K562 (cell line): Measurements from ENCODE around the gene SOCS3. TPM values are rescaled to one million over a fixed set of nuclear protein-coding genes. Genes with fewer than 3 reads are reported as not detected.

Experiments used
- ARID1B ChIP-seq: fragments of 450-650 bp; IDR thresholded peaks from 2 replicates; pipeline ENCODE4 v1.6.1; 2016; ENCODE audit warnings: antibody characterized with exemption, mild to moderate bottlenecking, inconsistent platforms
- ATF7 ChIP-seq: fragments of 450-650 bp; IDR thresholded peaks from 2 replicates; pipeline ENCODE4 v1.7.1; 2014; ENCODE audit warnings: mild to moderate bottlenecking, moderate library complexity
- C11orf30 ChIP-seq: fragments of 450-650 bp; IDR thresholded peaks from 2 replicates; pipeline ENCODE4 v1.6.1; 2016; ENCODE audit warnings: low read depth, mild to moderate bottlenecking
- HMGN3 ChIP-seq: IDR thresholded peaks from 2 replicates; pipeline ENCODE4 v1.6.1; 2011; ENCODE audit warnings: borderline replicate concordance, low read depth, mild to moderate bottlenecking, mixed read lengths, low read length; ENCODE audit not compliant: insufficient read length; ENCODE audit errors: extremely low read depth
- IRF2 ChIP-seq: sonication (generic); formaldehyde crosslinking; IDR thresholded peaks from 2 replicates; pipeline ENCODE4 v1.8.1; 2022; ENCODE audit warnings: mild to moderate bottlenecking, missing genetic modification reagents
- PATZ1 ChIP-seq: fragments of 250-450 bp; sonication (Bioruptor Pico); IDR thresholded peaks from 2 replicates; pipeline ENCODE4 v1.5.0; 2020; ENCODE audit warnings: mild to moderate bottlenecking, borderline replicate concordance
- SIN3B ChIP-seq: fragments of 450-650 bp; IDR thresholded peaks from 2 replicates; pipeline ENCODE4 v1.6.1; 2017; ENCODE audit warnings: low read depth, mild to moderate bottlenecking, moderate library complexity
- XRCC4 ChIP-seq: IDR thresholded peaks from one replicate; pipeline ENCODE4 v1.6.1; 2011; ENCODE audit not compliant: insufficient read depth, insufficient read length; ENCODE audit errors: extremely low read depth
- ZBTB40 ChIP-seq, 2 experiments: fragments of 450-650 bp in 1 of 2; sonication (generic) in 1 of 2; formaldehyde crosslinking in 1 of 2; IDR thresholded peaks; 2 replicates each; pipeline versions ENCODE4 v1.7.1 to v1.9.0; 2016 to 2022; ENCODE audit warnings: inconsistent platforms in 1 of 2, mild to moderate bottlenecking in 1 of 2, missing genetic modification reagents in 1 of 2
- ZBTB5 ChIP-seq: fragments of 450-650 bp; IDR thresholded peaks from 2 replicates; pipeline ENCODE4 v1.6.1; 2017; ENCODE audit warnings: antibody characterized with exemption
- ZNF165 ChIP-seq: fragments of 250-450 bp; sonication (Bioruptor Pico); IDR thresholded peaks from 2 replicates; pipeline ENCODE4 v1.4.0; 2020; ENCODE audit warnings: borderline replicate concordance
- ZNF57 ChIP-seq: fragments of 450-650 bp; formaldehyde crosslinking; IDR thresholded peaks from 2 replicates; pipeline ENCODE4 v1.4.0; 2020; ENCODE audit warnings: mild to moderate bottlenecking, moderate library complexity
- ZNF766 ChIP-seq: fragments of 200-800 bp; sonication (Bioruptor generic); conservative IDR thresholded peaks from 2 replicates; pipeline ENCODE4 v1.6.1; 2016; ENCODE audit warnings: missing genetic modification characterization, missing compliant biosample characterization
- ZNF830 ChIP-seq: fragments of 250-450 bp; sonication (Bioruptor Pico); IDR thresholded peaks from 2 replicates; pipeline ENCODE4 v1.5.0; 2021; ENCODE audit warnings: mild to moderate bottlenecking
- polyA plus RNA-seq, 8 experiments: library from polyadenylated mRNA; depleted of rRNA in 4 of 8; stranded (reverse) in 5 of 8; unstranded in 3 of 8; fragments of >200 nt; fragmentation: Nextera tagmentation in 2 of 8; fragmentation: Illumina TruSeq in 1 of 8; extraction: Ambion mirVana in 2 of 8; extraction: Trizol in 1 of 8; gene quantifications; 2 replicates each; pipeline versions ENCODE4 v1.2.1 to v1.2.3, GENCODE V29; 2011 to 2014; ENCODE audit warnings: inconsistent platforms in 1 of 8, missing spikeins in 1 of 8
- total RNA-seq, 7 experiments: library from RNA; depleted of rRNA in 6 of 7; stranded (reverse); fragments of >200 nt in 6 of 7; fragmentation: Illumina TruSeq in 2 of 7; extraction: Trizol in 2 of 7; gene quantifications; 2 replicates each; pipeline versions ENCODE4 v1.2.1 to v1.2.3, GENCODE V29; 2011 to 2021; ENCODE audit warnings: low replicate concordance in 1 of 7

The SOCS3 gene
- total and polyA plus RNA-seq, 9 of the 15 experiments (the other 6 are each of a cell fraction or from before 2014, with no cell fraction given) = 0.56 to 38.9 (median 13.7) TPM

- TF ChIP-seq ZBTB40 (IDR thresholded peaks at IDR 0.05) (peak; percentile 100), ZBTB40 (CRISPR knock-in tag; IDR thresholded peaks at IDR 0.05) (peak; percentile 100), SIN3B (peak; percentile 97), ZNF830 (CRISPR knock-in tag) (no peak), C11orf30 (peak; percentile 96), ZBTB5 (no peak), HMGN3 (peak; percentile 45), PATZ1 (CRISPR knock-in tag) (no peak), ZNF57 (no peak), ZNF766 (no peak), ARID1B (no peak), ATF7 (no peak; the same call in none of the 2 replicates), ZNF165 (CRISPR knock-in tag) (no peak), XRCC4 (no peak), IRF2 (CRISPR knock-in tag) (no peak)
These were observed 18.6 kb upstream of the SOCS3 start, which contains the start of gene PGS1 (continued) for GRCh38 chr17:78378225-78379130.
